ENCODE measurements around the gene ITGB5.

The ITGB5 gene

DNA sequence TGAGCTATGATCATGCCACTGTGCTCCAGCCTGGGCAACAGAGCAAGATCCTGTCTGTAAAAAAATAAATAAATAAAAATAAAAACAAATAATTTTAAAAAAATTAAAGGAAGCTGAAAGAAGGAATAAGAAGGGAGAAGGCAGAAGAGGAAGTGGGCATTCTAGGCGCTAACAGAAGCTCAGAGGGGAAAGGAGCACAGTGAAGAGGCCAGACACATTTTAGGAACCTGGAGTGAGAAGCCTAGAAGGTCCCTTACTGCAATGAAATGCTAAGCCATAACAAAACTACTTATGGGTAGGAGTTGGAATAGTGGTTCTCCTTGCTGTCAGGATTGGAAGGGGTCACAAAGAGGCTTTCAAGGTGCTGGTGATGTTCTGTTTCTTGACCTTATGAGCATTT, 64.0 kb downstream of the ITGB5 start:
- Histone ChIP-seq H3K4me1 (ENCODE audit: insufficient read depth, low read length, severe bottlenecking) (no peaks in the 10 kb centered on the region), H3K9me3 (ENCODE audit: low read length) (no peaks in the 10 kb centered on the region), H3F3A (ENCODE audit: insufficient read depth, low read length) (no peaks in the 10 kb centered on the region), H3K9ac (ENCODE audit: low read length) (no peak overlapping the region), H3K36me3 (ENCODE audit: insufficient read depth, low read length) (no peaks in the 10 kb centered on the region), H3K27ac (ENCODE audit: low read depth, low read length, poor library complexity, severe bottlenecking) (no peak overlapping the region), H2AFZ (ENCODE audit: low read length) (no peak overlapping the region), H3K4me2 (ENCODE audit: low read length) (no peak overlapping the region), H3K4me3 (ENCODE audit: low read depth, low read length, poor library complexity, severe bottlenecking) (no peak overlapping the region), H3K27me3 (ENCODE audit: insufficient read depth, low read length) (no peaks in the 10 kb centered on the region), H3K79me2 (ENCODE audit: insufficient read depth, low read length) (no peaks in the 10 kb centered on the region), H4K20me1 (ENCODE audit: insufficient read depth, low read length) (no peaks in the 10 kb centered on the region), H3K9me2 (ENCODE audit: low read depth, low read length) (no peaks in the 10 kb centered on the region)
- TF ChIP-seq EZH2 (IDR thresholded peaks at IDR 0.05; ENCODE audit: borderline replicate concordance, low read length), result no peak
- TF ChIP-seq, protein P1, sequence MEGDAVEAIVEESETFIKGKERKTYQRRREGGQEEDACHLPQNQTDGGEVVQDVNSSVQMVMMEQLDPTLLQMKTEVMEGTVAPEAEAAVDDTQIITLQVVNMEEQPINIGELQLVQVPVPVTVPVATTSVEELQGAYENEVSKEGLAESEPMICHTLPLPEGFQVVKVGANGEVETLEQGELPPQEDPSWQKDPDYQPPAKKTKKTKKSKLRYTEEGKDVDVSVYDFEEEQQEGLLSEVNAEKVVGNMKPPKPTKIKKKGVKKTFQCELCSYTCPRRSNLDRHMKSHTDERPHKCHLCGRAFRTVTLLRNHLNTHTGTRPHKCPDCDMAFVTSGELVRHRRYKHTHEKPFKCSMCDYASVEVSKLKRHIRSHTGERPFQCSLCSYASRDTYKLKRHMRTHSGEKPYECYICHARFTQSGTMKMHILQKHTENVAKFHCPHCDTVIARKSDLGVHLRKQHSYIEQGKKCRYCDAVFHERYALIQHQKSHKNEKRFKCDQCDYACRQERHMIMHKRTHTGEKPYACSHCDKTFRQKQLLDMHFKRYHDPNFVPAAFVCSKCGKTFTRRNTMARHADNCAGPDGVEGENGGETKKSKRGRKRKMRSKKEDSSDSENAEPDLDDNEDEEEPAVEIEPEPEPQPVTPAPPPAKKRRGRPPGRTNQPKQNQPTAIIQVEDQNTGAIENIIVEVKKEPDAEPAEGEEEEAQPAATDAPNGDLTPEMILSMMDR (IDR thresholded peaks at IDR 0.05; ENCODE audit: low read length), result no peak

DNA sequence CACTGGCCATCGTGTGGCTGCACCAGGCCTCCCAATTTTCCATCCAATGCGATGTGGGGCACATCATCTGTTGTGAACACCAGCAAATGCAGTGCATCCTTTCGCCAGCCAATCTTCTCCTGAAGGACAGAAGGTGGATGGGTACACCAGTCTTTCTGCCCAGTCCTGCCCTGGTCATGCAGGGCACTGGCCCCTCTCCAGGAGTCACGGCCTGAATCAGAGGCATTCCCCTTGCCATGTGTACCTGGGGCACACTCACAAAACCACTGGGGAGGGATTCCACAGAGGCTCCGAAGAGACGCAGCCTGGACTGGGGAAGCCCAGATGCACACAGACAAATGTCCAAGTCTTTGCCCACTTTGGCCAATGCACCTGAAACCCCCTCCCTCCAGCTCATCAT, 65.8 kb downstream of the ITGB5 start:
- H3K27ac ChIP-seq (ENCODE audit: low read depth, low read length, poor library complexity, severe bottlenecking), result no peak overlapping the region
- H3K4me2 ChIP-seq (ENCODE audit: low read length), result no peak overlapping the region
- no peaks in the 10 kb centered on the region for H3K4me1 ChIP-seq (ENCODE audit: insufficient read depth, low read length, severe bottlenecking)
- no peaks in the 10 kb centered on the region for H3F3A ChIP-seq (ENCODE audit: insufficient read depth, low read length)
- no peaks in the 10 kb centered on the region for H3K9me2 ChIP-seq (ENCODE audit: low read depth, low read length)
- no peaks in the 10 kb centered on the region for H3K9me3 ChIP-seq (ENCODE audit: low read length)
- H2AFZ ChIP-seq (ENCODE audit: low read length), result no peak overlapping the region
- H4K20me1 ChIP-seq (ENCODE audit: insufficient read depth, low read length), result no peaks in the 10 kb centered on the region
- no peak overlapping the region for H3K4me3 ChIP-seq (ENCODE audit: low read depth, low read length, poor library complexity, severe bottlenecking)
- no peaks in the 10 kb centered on the region for H3K79me2 ChIP-seq (ENCODE audit: insufficient read depth, low read length)
- TF ChIP-seq EZH2 (IDR thresholded peaks at IDR 0.05; ENCODE audit: borderline replicate concordance, low read length), result no peak
- TF ChIP-seq, protein P1 (IDR thresholded peaks at IDR 0.05; ENCODE audit: low read length), result no peak
- no peaks in the 10 kb centered on the region for H3K27me3 ChIP-seq (ENCODE audit: insufficient read depth, low read length)
- H3K36me3 ChIP-seq (ENCODE audit: insufficient read depth, low read length), result no peaks in the 10 kb centered on the region
- H3K9ac ChIP-seq (ENCODE audit: low read length), result no peak overlapping the region

DNA sequence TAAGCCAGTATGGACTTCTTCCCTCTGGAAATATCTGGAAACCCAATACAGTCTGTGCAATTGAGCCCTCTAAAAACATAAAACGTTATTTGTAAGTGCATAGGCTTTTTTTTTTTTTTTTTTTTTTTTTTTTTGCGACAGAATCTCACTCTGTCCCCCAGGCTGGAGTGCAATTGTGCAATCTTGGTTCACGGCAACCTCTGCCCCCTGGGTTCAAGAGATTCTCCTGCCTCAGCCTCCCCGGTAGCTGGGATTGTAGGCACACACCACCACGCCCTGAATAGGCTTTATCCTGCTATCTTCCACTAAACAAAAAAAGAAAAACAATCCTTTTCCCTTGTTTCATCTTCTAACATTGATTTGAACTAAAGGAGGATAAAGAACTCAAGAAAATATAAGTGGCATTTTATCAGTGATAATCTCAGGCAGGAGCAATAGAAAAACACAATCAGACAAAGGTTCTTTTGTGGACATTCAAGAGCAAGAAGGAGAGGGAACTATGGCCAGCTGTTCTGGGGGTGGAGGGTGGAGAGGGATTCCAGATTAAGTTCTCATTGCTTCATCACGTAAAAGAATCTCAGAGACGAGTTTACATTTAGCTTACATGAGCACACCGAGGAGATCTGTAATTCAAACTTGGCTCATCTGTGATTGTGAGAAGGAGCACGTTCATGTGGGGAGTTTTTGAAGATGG, 68.6 kb downstream of the ITGB5 start:
- Histone ChIP-seq H3K36me3 (ENCODE audit: insufficient read depth, low read length) (no peaks in the 10 kb centered on the region), H3K9me2 (ENCODE audit: low read depth, low read length) (no peaks in the 10 kb centered on the region), H3F3A (ENCODE audit: insufficient read depth, low read length) (no peaks in the 10 kb centered on the region), H3K27me3 (ENCODE audit: insufficient read depth, low read length) (no peaks in the 10 kb centered on the region), H3K79me2 (ENCODE audit: insufficient read depth, low read length) (no peaks in the 10 kb centered on the region), H3K9ac (ENCODE audit: low read length) (no peak overlapping the region), H4K20me1 (ENCODE audit: insufficient read depth, low read length) (no peaks in the 10 kb centered on the region), H3K4me2 (ENCODE audit: low read length) (no peak overlapping the region), H3K4me1 (ENCODE audit: insufficient read depth, low read length, severe bottlenecking) (no peaks in the 10 kb centered on the region), H2AFZ (ENCODE audit: low read length) (no peak overlapping the region), H3K27ac (ENCODE audit: low read depth, low read length, poor library complexity, severe bottlenecking) (no peak overlapping the region), H3K9me3 (ENCODE audit: low read length) (no peaks in the 10 kb centered on the region), H3K4me3 (ENCODE audit: low read depth, low read length, poor library complexity, severe bottlenecking) (no peak overlapping the region)
- TF ChIP-seq, protein P1 (IDR thresholded peaks at IDR 0.05; ENCODE audit: low read length), result no peak
- TF ChIP-seq EZH2 (IDR thresholded peaks at IDR 0.05; ENCODE audit: borderline replicate concordance, low read length), result no peak

Data from OCI-LY1 (cell line).